HCT116 (cell line): ENCODE data around the gene ZNF521. TPM values are rescaled to one million over a fixed set of nuclear protein-coding genes. Genes with fewer than 3 reads are reported as not detected.

Source experiments
- ATAC-seq: fragments of 200-7000 bp; cut with Tn5 transposase; 2 replicates; pipeline ENCODE4 v1.9.1; 2020; ENCODE audit warnings: mild to moderate bottlenecking, moderate library complexity
- BruUV-seq: library from RNA; stranded (reverse); fragments of 400-500 nt; replicated peaks from 2 replicates; lab custom pipeline; 2021; lab: Mats Ljungman, UMichigan
- CTCF ChIA-PET: fragments of 300-600 bp; sonication (Branson Sonifier 250); formaldehyde crosslinking; loops from one replicate; lab custom pipeline; 2021; ENCODE audit warnings: antibody characterized with exemption; lab: Charles Lee
- POLR2A ChIA-PET: fragments of 300-600, 350-600 bp; sonication (Branson Sonifier 250); formaldehyde crosslinking; loops from one replicate; lab custom pipeline; 2021; ENCODE audit warnings: antibody characterized with exemption; lab: Charles Lee
- RAD21 ChIA-PET, 2 experiments: fragments of 300-600 bp; sonication (Branson Sonifier 250); formaldehyde crosslinking; loops; one replicate each; lab custom pipeline; 2023; ENCODE audit warnings: low total read pairs in 2 of 2; ENCODE audit not compliant: uncharacterized antibody in 2 of 2, unreplicated experiment in 2 of 2, low non-redundant PET in 1 of 2; lab: Charles Lee
- DNase-seq: peaks from one replicate; pipeline ENCODE4 v3.0.0-alpha.2; 2010; ENCODE audit warnings: low read depth, low spot score
- H2AFZ ChIP-seq: fragments of 200-600 bp; shearing (Covaris generic), sonication (generic); 2 replicates; pipeline ENCODE4 v1.6.1; 2017; ENCODE audit warnings: low read depth, mixed run types, mixed read lengths, antibody characterized with exemption, low read length; ENCODE audit not compliant: poor library complexity, severe bottlenecking
- H3K27ac ChIP-seq: 2 replicates; pipeline ENCODE4 v1.5.1; 2012; ENCODE audit warnings: low read depth, low read length
- H3K27me3 ChIP-seq: fragments of 200-600 bp; sonication (generic); 2 replicates; pipeline ENCODE4 v1.6.1; 2016; ENCODE audit warnings: mixed run types, low read length, mixed read lengths; ENCODE audit not compliant: insufficient read depth
- H3K36me3 ChIP-seq, 2 experiments: fragments of 200-500 bp in 1 of 2; fragments of 200-600 bp in 1 of 2; sonication (Bioruptor generic) in 1 of 2; sonication (generic) in 1 of 2; 2 replicates each; pipeline versions ENCODE4 v1.5.1 to v1.6.1; 2014 to 2016; ENCODE audit warnings: low read length in 2 of 2, inconsistent platforms in 1 of 2, mixed read lengths in 1 of 2, mixed run types in 1 of 2; ENCODE audit not compliant: insufficient read depth in 2 of 2, control insufficient read depth in 1 of 2
- H3K4me1 ChIP-seq, 2 experiments: fragments of 200-600 bp in 1 of 2; sonication (generic) in 1 of 2; 2 replicates each; pipeline versions ENCODE4 v1.5.1 to v1.6.1; 2012 to 2017; ENCODE audit warnings: low read length in 2 of 2, inconsistent platforms in 1 of 2, mild to moderate bottlenecking in 1 of 2, mixed read lengths in 1 of 2, mixed run types in 1 of 2, moderate library complexity in 1 of 2; ENCODE audit not compliant: insufficient read depth in 2 of 2, control insufficient read depth in 1 of 2
- H3K4me2 ChIP-seq: fragments of 200-600 bp; sonication (generic); 2 replicates; pipeline ENCODE4 v1.6.1; 2017; ENCODE audit warnings: mixed run types, low read length, mixed read lengths
- H3K4me3 ChIP-seq, 2 experiments: fragments of 200-600 bp in 1 of 2; sonication (generic) in 1 of 2; replicated peaks in 1 of 2; 2 replicates each; pipeline ENCODE4 v1.5.1; 2011 to 2016; ENCODE audit warnings: low read length in 2 of 2, control low read depth in 1 of 2, low read depth in 1 of 2, mild to moderate bottlenecking in 1 of 2, mixed read lengths in 1 of 2, mixed run types in 1 of 2
- H3K79me2 ChIP-seq: fragments of 200-600 bp; sonication (generic); 2 replicates; pipeline ENCODE4 v1.6.1; 2017; ENCODE audit warnings: mild to moderate bottlenecking, mixed run types, low read length, moderate library complexity, mixed read lengths; ENCODE audit not compliant: insufficient read depth
- H3K9ac ChIP-seq: fragments of 200-600 bp; sonication (generic); 2 replicates; pipeline ENCODE4 v1.6.1; 2016; ENCODE audit warnings: low read length, mixed read lengths
- H3K9me2 ChIP-seq: fragments of 200-600 bp; sonication (generic), shearing (Covaris generic); 2 replicates; pipeline ENCODE4 v1.6.1; 2017; ENCODE audit warnings: mixed run types, mild to moderate bottlenecking, moderate library complexity; ENCODE audit not compliant: insufficient read depth
- H3K9me3 ChIP-seq, 2 experiments: fragments of 200-500 bp in 1 of 2; fragments of 200-600 bp in 1 of 2; sonication (Bioruptor generic) in 1 of 2; sonication (generic) in 1 of 2; 2 replicates each; pipeline ENCODE4 v1.6.1; 2014 to 2017; ENCODE audit warnings: low read length in 2 of 2, mixed read lengths in 2 of 2, inconsistent platforms in 1 of 2, low read depth in 1 of 2, mild to moderate bottlenecking in 1 of 2, mixed run types in 1 of 2, moderate library complexity in 1 of 2; ENCODE audit not compliant: control insufficient read depth in 1 of 2, insufficient read depth in 1 of 2
- H4K20me1 ChIP-seq: fragments of 200-600 bp; sonication (generic), shearing (Covaris generic); 2 replicates; pipeline ENCODE4 v1.6.1; 2017; ENCODE audit warnings: mixed run types, mild to moderate bottlenecking, moderate library complexity; ENCODE audit not compliant: insufficient read depth
- ELF1 ChIP-seq: IDR thresholded peaks from 2 replicates; pipeline ENCODE4 v1.6.1; 2012; ENCODE audit warnings: low read depth, borderline replicate concordance
- JUND ChIP-seq: IDR thresholded peaks from 2 replicates; pipeline ENCODE4 v1.6.1; 2012
- POLR2AphosphoS5 ChIP-seq: IDR thresholded peaks from 2 replicates; pipeline ENCODE4 v1.6.1; 2011; ENCODE audit warnings: mild to moderate bottlenecking, low read depth, low read length, moderate library complexity
- SIN3A ChIP-seq: IDR thresholded peaks from 2 replicates; pipeline ENCODE4 v1.6.1; 2012; ENCODE audit warnings: low read depth
- TCF7L2 ChIP-seq: IDR thresholded peaks from 2 replicates; pipeline ENCODE4 v1.7.0; 2011; ENCODE audit warnings: borderline replicate concordance, inconsistent platforms; ENCODE audit not compliant: insufficient read depth, insufficient read length; ENCODE audit errors: extremely low read depth
- YY1 ChIP-seq: IDR thresholded peaks from 2 replicates; pipeline ENCODE4 v1.6.1; 2011; ENCODE audit warnings: low read length, low read depth, moderate library complexity, mild to moderate bottlenecking; ENCODE audit not compliant: insufficient replicate concordance; ENCODE audit errors: extremely low read depth
- ZFX ChIP-seq: fragments of 450-650 bp; IDR thresholded peaks from 2 replicates; pipeline ENCODE4 v1.6.1; 2017
- ZNF274 ChIP-seq: fragments of 200-500 bp; sonication (Bioruptor generic); IDR thresholded peaks from 2 replicates; pipeline ENCODE4 v1.6.1; 2014; ENCODE audit warnings: mild to moderate bottlenecking, low read depth, low read length, inconsistent platforms
- intact Hi-C: fragments of 100-400 bp; cut with micrococcal nuclease; formaldehyde crosslinking; loops from 2 replicates; pipeline ENCODE4 v1.10.0; 2022
- total RNA-seq: library from RNA; stranded (reverse); gene quantifications from one replicate; pipeline ENCODE4 v1.2.1, GENCODE V29; 2021; ENCODE audit not compliant: unreplicated experiment
- TF ChIP-seq, protein P1 (sequence below), 3 experiments: fragments of 200-600 bp in 1 of 3; sonication (generic) in 1 of 3; IDR thresholded peaks in 2 of 3; conservative IDR thresholded peaks in 1 of 3; 2 replicates each; pipeline ENCODE4 v1.5.1; 2012 to 2017; ENCODE audit warnings: low read depth in 2 of 3, low read length in 2 of 3, antibody characterized with exemption in 1 of 3, borderline replicate concordance in 1 of 3, control low read depth in 1 of 3, mild to moderate bottlenecking in 1 of 3, mixed read lengths in 1 of 3, mixed run types in 1 of 3, moderate library complexity in 1 of 3; ENCODE audit not compliant: insufficient read depth in 1 of 3
- TF ChIP-seq, protein P2 (sequence below): IDR thresholded peaks from 2 replicates; pipeline ENCODE4 v1.6.1; 2011; ENCODE audit warnings: mild to moderate bottlenecking, low read length, moderate library complexity; ENCODE audit not compliant: insufficient replicate concordance; ENCODE audit errors: extremely low read depth
- TF ChIP-seq, protein P3 (sequence below): IDR thresholded peaks from 2 replicates; pipeline ENCODE4 v1.6.1; 2012
- TF ChIP-seq, protein P4 (sequence below): IDR thresholded peaks from 2 replicates; pipeline ENCODE4 v1.6.1; 2012

Gene ZNF521
- total RNA-seq, 1 experiment from 2014 or later, result 0.10 TPM

DNA sequence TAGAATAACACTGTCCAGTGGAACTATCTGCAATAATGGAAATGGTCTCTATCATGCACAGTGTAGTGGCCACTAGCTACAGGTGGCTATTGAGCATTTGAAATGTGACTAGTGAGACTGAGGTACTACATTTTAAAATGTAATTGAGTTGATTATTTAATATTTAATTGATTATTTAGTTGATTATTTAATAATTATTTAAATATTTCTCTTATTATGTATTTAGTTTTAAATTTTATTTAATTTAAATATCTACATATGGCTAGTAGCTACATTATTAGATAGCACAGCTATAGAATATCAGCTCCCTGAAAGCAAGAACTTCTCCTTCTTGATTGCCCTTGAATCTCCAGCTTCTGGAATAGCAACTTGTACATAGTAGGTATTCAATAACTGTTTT, 12.8 kb upstream of the ZNF521 start:
- H3K4me2 ChIP-seq, result no peak overlapping the region
- TF ChIP-seq ZFX (no peak), POLR2AphosphoS5 (no peak), ELF1 (no peak), TCF7L2 (no peak)
- TF ChIP-seq, protein P1, sequence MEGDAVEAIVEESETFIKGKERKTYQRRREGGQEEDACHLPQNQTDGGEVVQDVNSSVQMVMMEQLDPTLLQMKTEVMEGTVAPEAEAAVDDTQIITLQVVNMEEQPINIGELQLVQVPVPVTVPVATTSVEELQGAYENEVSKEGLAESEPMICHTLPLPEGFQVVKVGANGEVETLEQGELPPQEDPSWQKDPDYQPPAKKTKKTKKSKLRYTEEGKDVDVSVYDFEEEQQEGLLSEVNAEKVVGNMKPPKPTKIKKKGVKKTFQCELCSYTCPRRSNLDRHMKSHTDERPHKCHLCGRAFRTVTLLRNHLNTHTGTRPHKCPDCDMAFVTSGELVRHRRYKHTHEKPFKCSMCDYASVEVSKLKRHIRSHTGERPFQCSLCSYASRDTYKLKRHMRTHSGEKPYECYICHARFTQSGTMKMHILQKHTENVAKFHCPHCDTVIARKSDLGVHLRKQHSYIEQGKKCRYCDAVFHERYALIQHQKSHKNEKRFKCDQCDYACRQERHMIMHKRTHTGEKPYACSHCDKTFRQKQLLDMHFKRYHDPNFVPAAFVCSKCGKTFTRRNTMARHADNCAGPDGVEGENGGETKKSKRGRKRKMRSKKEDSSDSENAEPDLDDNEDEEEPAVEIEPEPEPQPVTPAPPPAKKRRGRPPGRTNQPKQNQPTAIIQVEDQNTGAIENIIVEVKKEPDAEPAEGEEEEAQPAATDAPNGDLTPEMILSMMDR (IDR thresholded peaks at IDR 0.05 in 2 of 3, conservative IDR thresholded peaks at IDR 0.05 in 1 of 3; ENCODE audit: borderline replicate concordance in 1 of 3, insufficient read depth in 1 of 3, low read depth in 2 of 3, low read length in 2 of 3), result no peak
- POLR2A ChIA-PET, result no interaction called here
- H3K4me3 ChIP-seq, result no peak overlapping the region
- ATAC-seq, result no peak
- BruUV-seq, result no TSS peak
- no peaks in the 10 kb centered on the region for H3K4me1 ChIP-seq
- CTCF ChIA-PET, result no interaction called here
- H3K27me3 ChIP-seq, result no peaks in the 10 kb centered on the region
- no peak for DNase-seq
- H4K20me1 ChIP-seq, result no peaks in the 10 kb centered on the region
- H3K9me3 ChIP-seq, result no peaks in the 10 kb centered on the region
- RAD21 ChIA-PET, result no interaction called here
- no peak overlapping the region for H3K9ac ChIP-seq
- no peak overlapping the region for H2AFZ ChIP-seq
- no peaks in the 10 kb centered on the region for H3K36me3 ChIP-seq
- no peaks in the 10 kb centered on the region for H3K9me2 ChIP-seq
- H3K79me2 ChIP-seq, result no peaks in the 10 kb centered on the region
- no peak overlapping the region for H3K27ac ChIP-seq
- intact Hi-C loops, result no loop called here

DNA sequence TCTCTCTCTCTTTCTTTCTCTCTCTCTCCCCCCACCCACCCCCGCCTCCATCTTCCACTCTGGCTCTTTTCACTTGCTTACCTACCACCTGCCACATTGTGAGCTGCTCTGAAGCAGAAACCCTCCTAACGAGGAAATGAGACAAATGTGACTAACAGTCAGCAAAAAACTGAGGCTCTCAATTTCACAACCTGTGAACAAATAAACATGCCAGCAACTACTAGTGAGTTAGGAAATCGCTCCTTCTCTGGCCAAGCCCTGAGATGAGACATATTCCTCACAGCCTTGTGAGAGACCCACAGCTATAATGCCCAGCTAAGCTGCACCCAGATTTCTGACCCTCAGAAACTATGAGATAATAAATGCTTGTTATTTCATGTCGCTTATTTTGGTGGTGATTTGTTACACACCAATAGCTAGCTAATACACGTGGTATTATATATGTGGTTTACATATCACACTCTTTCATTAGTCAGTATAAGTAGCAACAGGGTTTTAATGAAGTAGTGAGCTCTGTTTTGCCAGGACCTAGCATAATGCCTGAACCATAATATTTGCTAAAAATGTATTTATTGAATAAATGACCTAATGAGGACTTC, 8.4 kb upstream of the ZNF521 start:
- H3K36me3 ChIP-seq, result no peaks in the 10 kb centered on the region
- no peaks in the 10 kb centered on the region for H3K79me2 ChIP-seq
- H3K4me1 ChIP-seq, result no peaks in the 10 kb centered on the region
- DNase-seq (no peak), ATAC-seq (no peak)
- no peak overlapping the region for H3K4me3 ChIP-seq
- ChIA-PET POLR2A (no interaction called here), RAD21 (no interaction called here), CTCF (no interaction called here)
- no peak overlapping the region for H3K27ac ChIP-seq
- no peak overlapping the region for H2AFZ ChIP-seq
- H4K20me1 ChIP-seq, result no peaks in the 10 kb centered on the region
- H3K9ac ChIP-seq, result no peak overlapping the region
- H3K4me2 ChIP-seq, result no peak overlapping the region
- 0 out of 2 replicates have a peak, but pooled peaks cover 2% of the 10 kb centered on the region for H3K27me3 ChIP-seq
- no TSS peak for BruUV-seq
- H3K9me2 ChIP-seq, result no peaks in the 10 kb centered on the region
- no peaks in the 10 kb centered on the region for H3K9me3 ChIP-seq
- intact Hi-C loops, result no loop called here
- TF ChIP-seq TCF7L2 (no peak), JUND (no peak), ZFX (no peak), ELF1 (no peak), YY1 (no peak), SIN3A (no peak), ZNF274 (no peak)
- TF ChIP-seq, protein P2, sequence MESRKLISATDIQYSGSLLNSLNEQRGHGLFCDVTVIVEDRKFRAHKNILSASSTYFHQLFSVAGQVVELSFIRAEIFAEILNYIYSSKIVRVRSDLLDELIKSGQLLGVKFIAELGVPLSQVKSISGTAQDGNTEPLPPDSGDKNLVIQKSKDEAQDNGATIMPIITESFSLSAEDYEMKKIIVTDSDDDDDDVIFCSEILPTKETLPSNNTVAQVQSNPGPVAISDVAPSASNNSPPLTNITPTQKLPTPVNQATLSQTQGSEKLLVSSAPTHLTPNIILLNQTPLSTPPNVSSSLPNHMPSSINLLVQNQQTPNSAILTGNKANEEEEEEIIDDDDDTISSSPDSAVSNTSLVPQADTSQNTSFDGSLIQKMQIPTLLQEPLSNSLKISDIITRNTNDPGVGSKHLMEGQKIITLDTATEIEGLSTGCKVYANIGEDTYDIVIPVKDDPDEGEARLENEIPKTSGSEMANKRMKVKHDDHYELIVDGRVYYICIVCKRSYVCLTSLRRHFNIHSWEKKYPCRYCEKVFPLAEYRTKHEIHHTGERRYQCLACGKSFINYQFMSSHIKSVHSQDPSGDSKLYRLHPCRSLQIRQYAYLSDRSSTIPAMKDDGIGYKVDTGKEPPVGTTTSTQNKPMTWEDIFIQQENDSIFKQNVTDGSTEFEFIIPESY, result no peak
- TF ChIP-seq, protein P3, sequence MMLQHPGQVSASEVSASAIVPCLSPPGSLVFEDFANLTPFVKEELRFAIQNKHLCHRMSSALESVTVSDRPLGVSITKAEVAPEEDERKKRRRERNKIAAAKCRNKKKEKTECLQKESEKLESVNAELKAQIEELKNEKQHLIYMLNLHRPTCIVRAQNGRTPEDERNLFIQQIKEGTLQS, result no peak
- TF ChIP-seq, protein P4, sequence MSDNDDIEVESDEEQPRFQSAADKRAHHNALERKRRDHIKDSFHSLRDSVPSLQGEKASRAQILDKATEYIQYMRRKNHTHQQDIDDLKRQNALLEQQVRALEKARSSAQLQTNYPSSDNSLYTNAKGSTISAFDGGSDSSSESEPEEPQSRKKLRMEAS, result no peak
